K562 (cell line): ENCODE measurements around the gene NDUFA3. TPM values are rescaled to one million over a fixed set of nuclear protein-coding genes. Genes with fewer than 3 reads are reported as not detected.

Source experiments
- CHD4 ChIP-seq: fragments of 200-600 bp; sonication (generic); IDR thresholded peaks from 3 replicates; pipeline ENCODE4 v1.6.1; 2012; ENCODE audit warnings: low read depth, mild to moderate bottlenecking, mixed read lengths, low read length, inconsistent platforms; ENCODE audit not compliant: insufficient read depth, insufficient replicate concordance, poor library complexity, severe bottlenecking
- FOXK1 ChIP-seq: sonication (generic); formaldehyde crosslinking; IDR thresholded peaks from 2 replicates; pipeline ENCODE4 v1.8.0; 2022; ENCODE audit warnings: missing genetic modification reagents, mild to moderate bottlenecking, borderline replicate concordance
- GABPA ChIP-seq: fragments of 200-800 bp; sonication (Bioruptor generic); conservative IDR thresholded peaks from 2 replicates; pipeline ENCODE4 v1.6.1; 2016; ENCODE audit warnings: low read depth, missing genetic modification characterization, missing compliant biosample characterization
- NFIX ChIP-seq: fragments of 250-450 bp; sonication (Bioruptor Pico); IDR thresholded peaks from 2 replicates; pipeline ENCODE4 v1.4.0; 2020; ENCODE audit warnings: low read depth, mild to moderate bottlenecking, moderate library complexity
- OTX1 ChIP-seq: fragments of 450-650 bp; formaldehyde crosslinking; IDR thresholded peaks from 2 replicates; pipeline ENCODE4 v1.4.0; 2022; ENCODE audit warnings: mild to moderate bottlenecking
- RFX5 ChIP-seq: IDR thresholded peaks from 2 replicates; pipeline ENCODE4 v1.6.1; 2011; ENCODE audit warnings: low read depth, mild to moderate bottlenecking, improper control_type of control experiment, low read length
- SMAD4 ChIP-seq: fragments of 250-450 bp; sonication (Bioruptor Pico); conservative IDR thresholded peaks from 2 replicates; pipeline ENCODE4 v1.8.0; 2021; ENCODE audit warnings: inconsistent platforms, mild to moderate bottlenecking, moderate library complexity
- STAT6 ChIP-seq: sonication (generic); formaldehyde crosslinking; IDR thresholded peaks from 2 replicates; pipeline ENCODE4 v1.8.1; 2023; ENCODE audit warnings: mild to moderate bottlenecking, missing genetic modification reagents
- TCF3 ChIP-seq: sonication (generic); formaldehyde crosslinking; IDR thresholded peaks from 2 replicates; pipeline ENCODE4 v1.4.0; 2020; ENCODE audit warnings: mild to moderate bottlenecking, missing genetic modification reagents
- TGIF2 ChIP-seq: sonication (generic); formaldehyde crosslinking; IDR thresholded peaks from 2 replicates; pipeline ENCODE4 v1.8.1; 2022; ENCODE audit warnings: mild to moderate bottlenecking, missing genetic modification reagents, moderate library complexity
- TOE1 ChIP-seq, 2 experiments: fragments of 450-650 bp in 1 of 2; sonication (generic) in 1 of 2; formaldehyde crosslinking in 1 of 2; IDR thresholded peaks; 2 replicates each; pipeline versions ENCODE4 v1.7.1 to v1.8.0; 2016 to 2022; ENCODE audit warnings: borderline replicate concordance in 2 of 2, mild to moderate bottlenecking in 2 of 2, antibody characterized with exemption in 1 of 2, inconsistent platforms in 1 of 2, low read depth in 1 of 2, missing genetic modification reagents in 1 of 2, moderate library complexity in 1 of 2
- ZMIZ1 ChIP-seq, 2 experiments: fragments of 150-350 bp in 1 of 2; IDR thresholded peaks; 2 replicates each; pipeline ENCODE4 v1.6.1; 2012 to 2016; ENCODE audit warnings: low read depth in 2 of 2, low read length in 2 of 2, mild to moderate bottlenecking in 1 of 2, moderate library complexity in 1 of 2
- ZNF324 ChIP-seq: fragments of 250-450 bp; sonication (Bioruptor Pico); IDR thresholded peaks from 2 replicates; pipeline ENCODE4 v1.4.0; 2020; ENCODE audit warnings: mild to moderate bottlenecking
- ZNF431 ChIP-seq: sonication (generic); formaldehyde crosslinking; IDR thresholded peaks from 2 replicates; pipeline ENCODE4 v1.8.0; 2022; ENCODE audit warnings: mild to moderate bottlenecking, missing genetic modification reagents
- ZNF584 ChIP-seq: fragments of 200-800 bp; sonication (Bioruptor generic); IDR thresholded peaks from 2 replicates; pipeline ENCODE4 v1.6.1; 2016; ENCODE audit warnings: low read depth, mild to moderate bottlenecking, missing genetic modification characterization, missing compliant biosample characterization
- ZNF696 ChIP-seq: fragments of 250-450 bp; sonication (Bioruptor Pico); conservative IDR thresholded peaks from 2 replicates; pipeline ENCODE4 v1.4.0; 2020; ENCODE audit warnings: mild to moderate bottlenecking, moderate library complexity
- polyA plus RNA-seq, 8 experiments: library from polyadenylated mRNA; depleted of rRNA in 4 of 8; stranded (reverse) in 5 of 8; unstranded in 3 of 8; fragments of >200 nt; fragmentation: Nextera tagmentation in 2 of 8; fragmentation: Illumina TruSeq in 1 of 8; extraction: Ambion mirVana in 2 of 8; extraction: Trizol in 1 of 8; gene quantifications; 2 replicates each; pipeline versions ENCODE4 v1.2.1 to v1.2.3, GENCODE V29; 2011 to 2014; ENCODE audit warnings: inconsistent platforms in 1 of 8, missing spikeins in 1 of 8
- total RNA-seq, 7 experiments: library from RNA; depleted of rRNA in 6 of 7; stranded (reverse); fragments of >200 nt in 6 of 7; fragmentation: Illumina TruSeq in 2 of 7; extraction: Trizol in 2 of 7; gene quantifications; 2 replicates each; pipeline versions ENCODE4 v1.2.1 to v1.2.3, GENCODE V29; 2011 to 2021; ENCODE audit warnings: low replicate concordance in 1 of 7
- TF ChIP-seq, protein P1 (sequence below): fragments of 200-800 bp; sonication (Bioruptor generic); IDR thresholded peaks from 2 replicates; pipeline ENCODE4 v1.6.1; 2017; ENCODE audit warnings: missing genetic modification characterization, missing compliant biosample characterization

Gene NDUFA3
- total and polyA plus RNA-seq, 9 of the 15 experiments (the other 6 are each of a cell fraction or from before 2014, with no cell fraction given) = 39.2 to 279 (median 138) TPM

DNA sequence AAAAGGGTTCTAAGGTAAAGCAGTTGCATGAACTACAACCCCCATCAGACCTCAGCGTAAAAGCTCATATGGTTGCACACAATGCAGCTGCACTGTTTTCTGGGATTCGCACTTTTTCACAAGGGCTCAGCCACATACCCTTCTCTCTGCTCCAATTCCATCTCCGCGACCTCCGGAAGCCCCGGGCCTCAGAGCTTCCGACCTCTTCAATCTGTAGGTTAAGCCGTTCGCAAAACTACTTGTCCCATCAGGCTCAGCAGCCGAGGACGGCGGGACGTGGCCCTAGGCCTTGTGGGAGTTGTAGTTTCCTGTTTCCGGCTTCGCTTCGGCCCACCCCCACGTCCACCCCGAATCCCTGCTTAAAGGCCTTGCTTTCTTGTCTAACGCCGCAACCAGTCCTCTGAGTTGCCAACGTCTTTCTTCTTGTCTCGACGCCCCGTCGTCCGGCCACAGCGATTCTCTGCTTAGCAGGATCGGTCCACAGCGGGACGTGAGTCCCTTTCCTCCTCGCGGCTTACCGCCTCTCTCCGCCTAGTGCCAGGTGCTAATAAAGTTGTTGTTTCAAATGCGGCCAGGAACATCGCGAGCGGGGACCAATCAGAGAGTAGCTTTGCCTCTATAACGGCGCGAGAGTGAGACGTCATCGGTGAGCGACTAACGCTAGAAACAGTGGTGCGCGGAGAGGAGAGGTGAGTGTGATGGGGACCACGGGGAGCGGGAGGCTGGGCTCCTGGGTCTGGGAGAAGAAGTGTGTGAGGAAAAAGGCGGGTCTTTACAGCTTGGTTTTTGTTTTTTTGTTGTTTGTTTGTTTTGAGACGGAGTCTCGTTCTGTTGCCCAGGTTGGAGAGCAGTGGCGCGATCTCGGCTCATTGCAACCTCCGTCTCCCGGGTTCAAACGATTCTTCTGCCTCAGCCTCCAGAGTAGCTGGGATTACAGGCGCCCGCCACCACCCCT, 12.7 kb downstream of the NDUFA3 start, which contains the start of the genes PRPF31 and TFPT (continued):
- TF ChIP-seq ZNF431 (0 out of 2 replicates have a peak, but pooled peaks have one; percentile 58), ZMIZ1 (IDR thresholded peaks at IDR 0.05; ENCODE audit: low read depth in 2 of 2, low read length in 2 of 2) (0 out of 4 replicates have a peak, but pooled peaks of 1 of the 2 experiments have one; percentile 56), TGIF2 (CRISPR knock-in tag) (no peak), ZNF324 (no peak), CHD4 (no peak), TOE1 (IDR thresholded peaks at IDR 0.05; ENCODE audit: borderline replicate concordance) (peak; percentile 57), TOE1 (CRISPR knock-in tag; IDR thresholded peaks at IDR 0.05; ENCODE audit: borderline replicate concordance, low read depth) (no peak), STAT6 (CRISPR knock-in tag) (peak; percentile 94; the same call in 1 of the 2 replicates), NFIX (CRISPR knock-in tag) (no peak), OTX1 (0 out of 2 replicates have a peak, but pooled peaks have one; percentile 58), GABPA (tag) (peak; percentile 85), SMAD4 (CRISPR knock-in tag) (peak; percentile 70), RFX5 (peak; percentile 24; the same call in 1 of the 2 replicates), TCF3 (peak; percentile 17), ZNF584 (peak; percentile 72; the same call in 1 of the 2 replicates), FOXK1 (CRISPR knock-in tag) (no peak; the same call in 1 of the 2 replicates), ZNF696 (CRISPR knock-in tag) (no peak)
- TF ChIP-seq, protein P1, sequence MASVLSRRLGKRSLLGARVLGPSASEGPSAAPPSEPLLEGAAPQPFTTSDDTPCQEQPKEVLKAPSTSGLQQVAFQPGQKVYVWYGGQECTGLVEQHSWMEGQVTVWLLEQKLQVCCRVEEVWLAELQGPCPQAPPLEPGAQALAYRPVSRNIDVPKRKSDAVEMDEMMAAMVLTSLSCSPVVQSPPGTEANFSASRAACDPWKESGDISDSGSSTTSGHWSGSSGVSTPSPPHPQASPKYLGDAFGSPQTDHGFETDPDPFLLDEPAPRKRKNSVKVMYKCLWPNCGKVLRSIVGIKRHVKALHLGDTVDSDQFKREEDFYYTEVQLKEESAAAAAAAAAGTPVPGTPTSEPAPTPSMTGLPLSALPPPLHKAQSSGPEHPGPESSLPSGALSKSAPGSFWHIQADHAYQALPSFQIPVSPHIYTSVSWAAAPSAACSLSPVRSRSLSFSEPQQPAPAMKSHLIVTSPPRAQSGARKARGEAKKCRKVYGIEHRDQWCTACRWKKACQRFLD (CRISPR knock-in tag) = peak; percentile 92
